HG02973 (cell line): ENCODE results near the gene ZNF385A.

Experiments
- ATAC-seq: cut with Tn5 transposase; IDR thresholded peaks from one replicate; pipeline ENCODE4 v1.9.1; 2021; ENCODE audit warnings: moderate library complexity; ENCODE audit not compliant: unreplicated experiment

Gene ZNF385A, protein sequence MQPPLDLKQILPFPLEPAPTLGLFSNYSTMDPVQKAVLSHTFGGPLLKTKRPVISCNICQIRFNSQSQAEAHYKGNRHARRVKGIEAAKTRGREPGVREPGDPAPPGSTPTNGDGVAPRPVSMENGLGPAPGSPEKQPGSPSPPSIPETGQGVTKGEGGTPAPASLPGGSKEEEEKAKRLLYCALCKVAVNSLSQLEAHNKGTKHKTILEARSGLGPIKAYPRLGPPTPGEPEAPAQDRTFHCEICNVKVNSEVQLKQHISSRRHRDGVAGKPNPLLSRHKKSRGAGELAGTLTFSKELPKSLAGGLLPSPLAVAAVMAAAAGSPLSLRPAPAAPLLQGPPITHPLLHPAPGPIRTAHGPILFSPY

DNA sequence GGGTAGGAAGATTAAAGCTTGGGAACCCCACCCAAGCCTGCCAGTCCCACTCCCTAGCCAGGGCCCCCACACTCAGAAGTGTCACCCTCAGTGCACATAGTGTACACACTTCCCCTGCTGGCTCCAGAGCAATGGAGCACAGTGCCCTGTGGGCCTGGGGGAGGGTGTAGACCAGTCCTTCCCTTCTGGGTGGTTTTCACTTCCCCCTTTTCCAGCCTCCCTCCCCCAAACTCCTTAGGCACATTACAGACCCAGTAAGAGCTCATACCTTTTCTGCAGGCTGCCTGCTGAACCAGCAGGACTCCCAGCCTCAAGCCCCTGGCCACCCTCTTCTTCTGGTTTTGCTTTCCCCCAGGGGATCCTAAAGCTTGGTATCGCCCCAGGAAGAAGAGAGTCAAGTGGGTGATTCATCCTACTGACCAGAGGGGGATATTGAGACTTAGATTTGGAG lies at the start of gene ZNF385A:
Gene ZNF385A (minus strand): TSS at position 143 of the 451 bp plus-strand sequence. CDS start 219 bp downstream, outside the sequence.
- ATAC-seq, result no peak

DNA sequence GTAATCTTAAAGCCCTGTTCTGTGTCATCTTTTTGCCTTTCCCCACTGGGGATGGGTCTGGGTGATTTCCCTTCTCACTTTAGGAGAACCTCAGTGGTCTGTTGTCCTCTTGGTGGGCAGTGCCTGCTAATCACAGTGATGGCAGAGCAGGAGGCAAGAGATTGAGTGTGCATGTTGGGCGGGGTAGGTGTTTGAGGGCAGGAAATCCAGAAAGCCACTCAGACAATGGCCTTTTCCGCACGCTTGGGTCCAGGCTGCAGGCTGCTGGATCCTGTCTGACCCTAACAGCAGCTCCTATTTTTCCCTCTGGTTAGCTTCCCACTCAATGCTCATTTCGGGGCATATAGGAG lies 48.3 kb upstream of the ZNF385A start:
- ATAC-seq, result no peak

DNA sequence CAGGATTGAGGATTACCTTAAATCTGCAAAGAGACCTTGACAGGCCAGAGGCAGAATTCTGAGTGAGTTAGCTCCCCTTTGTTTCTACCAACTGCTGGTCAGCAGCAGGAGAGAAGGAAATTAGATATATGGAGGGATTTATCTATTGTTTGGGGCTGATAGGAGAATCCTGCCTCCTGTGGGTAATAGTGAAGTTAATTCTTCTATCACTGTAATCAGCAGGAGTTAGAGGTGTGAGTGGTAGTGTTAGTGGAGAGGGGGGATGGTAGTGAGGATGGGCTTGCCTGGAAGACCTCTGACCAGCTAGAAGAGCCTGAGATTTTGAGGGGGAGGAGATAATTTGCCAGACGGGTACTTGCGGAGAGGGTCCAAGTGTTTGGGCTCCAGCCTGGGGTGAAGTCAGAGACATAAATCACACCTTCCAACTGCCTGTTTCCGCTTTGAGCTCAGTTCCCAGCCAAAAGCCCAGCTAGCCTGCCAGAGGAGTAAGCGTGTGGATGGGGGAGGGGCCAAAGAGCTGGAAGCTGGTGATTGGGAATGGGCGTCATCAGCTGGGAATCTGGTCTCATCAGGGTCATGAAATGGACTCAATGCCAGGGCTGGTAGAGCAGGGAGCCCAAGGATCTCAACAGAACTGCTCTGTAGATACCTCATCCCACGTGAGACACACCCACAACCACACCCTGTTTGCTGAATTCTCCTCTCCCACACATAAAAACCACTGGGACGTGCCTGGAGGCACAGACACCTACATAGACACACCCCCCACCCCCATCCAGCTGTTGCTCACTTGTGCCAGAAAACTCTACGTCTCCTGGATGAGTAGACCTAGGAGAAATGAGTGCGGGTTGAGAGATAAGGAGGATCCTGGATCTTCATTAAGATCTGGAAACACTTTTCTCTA lies 47.6 kb upstream of the ZNF385A start:
- no peak for ATAC-seq

DNA sequence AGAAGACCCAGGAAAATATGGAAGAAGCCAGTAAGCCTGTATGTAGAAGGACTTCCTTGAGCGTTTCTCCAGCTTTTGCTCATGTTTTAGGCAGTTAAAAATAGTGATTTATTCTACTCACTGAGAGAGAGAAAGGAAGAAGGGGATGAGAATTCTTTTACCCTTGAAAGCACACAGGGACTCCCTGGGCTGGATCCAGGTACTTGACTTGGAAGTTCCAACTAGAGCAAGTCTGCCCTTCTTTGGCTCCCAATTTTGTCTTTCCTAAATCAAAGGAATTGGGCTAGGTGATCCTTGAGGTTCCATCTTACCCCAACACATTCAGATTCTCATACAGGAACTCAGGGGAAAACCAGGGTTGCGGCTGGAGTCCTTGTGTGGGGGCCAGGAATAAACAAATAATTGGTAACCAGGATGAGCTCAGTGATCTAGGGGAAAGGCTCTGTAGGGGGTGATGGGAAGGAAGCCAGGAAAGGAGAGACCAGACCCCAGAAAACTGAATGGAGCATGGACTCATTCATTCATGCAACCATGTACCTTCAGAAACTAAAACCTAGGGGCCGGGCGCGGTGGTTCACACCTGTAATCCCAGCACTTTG lies 46.0 kb upstream of the ZNF385A start:
- ATAC-seq, result no peak

DNA sequence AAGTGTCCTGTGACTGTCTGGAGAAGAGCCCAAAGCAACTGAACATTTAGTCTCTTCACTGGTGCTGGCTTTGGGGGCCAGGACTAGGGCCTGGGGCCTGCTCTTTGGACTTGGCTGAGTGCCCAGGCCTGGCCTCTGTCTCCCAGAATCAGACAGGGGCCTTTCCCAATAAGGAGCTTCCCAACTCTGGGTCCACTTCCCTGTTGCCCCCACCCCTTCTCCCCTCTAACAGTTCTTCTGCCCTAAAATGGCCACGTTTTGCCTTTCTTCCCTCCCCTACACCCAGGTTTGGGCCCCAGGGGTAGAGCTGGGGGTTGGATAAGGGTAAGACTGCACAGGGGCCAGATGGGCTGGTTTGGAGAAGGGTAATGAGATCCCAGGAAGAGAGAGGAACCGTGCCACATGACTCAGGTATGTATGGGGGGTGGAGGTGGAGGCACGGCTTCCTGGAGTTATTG lies 44.5 kb upstream of the ZNF385A start:
- ATAC-seq, result no peak

DNA sequence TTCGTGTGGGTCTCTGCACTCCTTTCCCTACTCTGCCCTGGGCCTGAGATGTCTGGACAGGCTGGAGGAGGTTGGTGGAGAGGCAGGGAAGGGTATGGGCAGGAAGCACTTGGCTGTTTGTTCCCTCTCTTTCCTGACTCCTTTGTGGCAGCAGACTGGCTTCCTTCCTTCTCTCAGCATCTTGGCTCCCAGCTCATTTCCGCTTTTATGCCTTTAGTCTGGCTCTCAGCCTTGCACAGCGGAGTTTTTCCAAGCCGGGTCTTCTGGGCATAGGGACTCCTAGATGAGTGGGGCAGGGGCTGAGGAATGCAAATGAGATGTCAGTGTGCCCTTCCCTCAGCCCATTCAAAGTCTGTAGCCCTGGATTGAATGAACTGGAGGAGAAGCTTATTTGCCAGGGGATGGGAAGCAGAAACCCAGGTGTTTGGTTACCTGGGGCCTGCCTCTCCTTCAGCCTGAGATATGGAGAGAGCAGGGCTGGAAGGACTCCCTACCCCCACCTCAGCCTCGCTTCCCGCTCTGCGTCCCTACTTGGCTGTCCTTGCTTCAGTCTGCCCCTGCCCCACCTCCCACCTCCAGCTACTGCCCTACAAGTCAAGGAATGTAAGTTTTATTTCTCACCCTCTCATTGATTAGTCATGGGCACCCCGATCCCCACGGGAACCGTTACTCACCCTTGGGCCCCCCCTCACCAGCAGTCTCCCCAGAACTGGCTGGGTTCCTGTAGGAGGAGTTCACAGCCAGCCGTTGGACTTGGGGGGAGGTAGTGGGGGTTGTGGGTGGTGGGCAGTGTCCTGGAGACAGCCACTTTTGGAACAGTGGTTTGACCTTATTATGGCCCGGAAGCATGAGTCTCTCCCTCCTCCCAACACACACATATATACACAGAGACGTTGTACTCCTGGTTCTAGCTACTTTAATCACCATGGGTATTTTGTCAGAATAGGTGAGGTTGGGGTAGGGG lies 43.8 kb upstream of the ZNF385A start:
- ATAC-seq, result no peak

DNA sequence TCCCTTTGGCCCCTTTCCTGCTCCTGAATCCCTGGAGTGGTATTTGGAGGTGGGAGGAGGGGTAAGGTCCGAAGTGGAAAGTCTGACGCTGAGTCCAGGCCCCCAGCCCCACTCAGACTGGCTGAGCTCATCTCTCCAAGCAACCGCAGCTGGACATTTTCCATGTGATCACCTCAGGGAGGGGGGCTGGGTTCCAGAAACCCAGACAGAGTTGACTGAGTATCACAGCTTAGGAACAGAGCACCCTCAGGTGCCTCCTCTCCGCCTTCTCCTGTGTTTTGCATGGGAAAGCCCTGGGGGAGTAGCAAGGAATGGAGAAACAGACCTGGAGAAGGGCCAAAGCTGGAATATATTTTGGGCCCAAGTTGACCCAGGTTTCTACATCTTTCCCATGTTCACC lies 42.6 kb upstream of the ZNF385A start:
- no peak for ATAC-seq

DNA sequence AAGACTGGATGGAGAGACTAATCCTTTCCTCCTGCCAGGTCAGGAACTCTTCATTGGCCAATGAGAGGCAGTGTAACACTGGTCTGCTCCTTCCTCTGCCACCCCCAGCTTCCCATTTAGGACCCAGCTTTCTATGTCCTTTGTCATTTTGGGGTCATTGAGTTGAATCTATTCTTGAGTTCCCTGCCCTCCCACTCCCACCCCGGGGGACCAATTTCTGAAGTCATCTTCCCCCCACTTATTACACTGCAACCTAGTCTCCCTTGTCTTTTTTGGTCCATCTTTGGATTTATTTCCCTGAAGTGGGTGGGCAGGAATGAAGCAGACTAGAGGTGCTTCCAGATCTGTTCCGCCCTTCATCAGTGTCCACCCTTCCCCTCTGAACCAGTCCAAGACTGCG lies 42.2 kb upstream of the ZNF385A start:
- no peak for ATAC-seq

DNA sequence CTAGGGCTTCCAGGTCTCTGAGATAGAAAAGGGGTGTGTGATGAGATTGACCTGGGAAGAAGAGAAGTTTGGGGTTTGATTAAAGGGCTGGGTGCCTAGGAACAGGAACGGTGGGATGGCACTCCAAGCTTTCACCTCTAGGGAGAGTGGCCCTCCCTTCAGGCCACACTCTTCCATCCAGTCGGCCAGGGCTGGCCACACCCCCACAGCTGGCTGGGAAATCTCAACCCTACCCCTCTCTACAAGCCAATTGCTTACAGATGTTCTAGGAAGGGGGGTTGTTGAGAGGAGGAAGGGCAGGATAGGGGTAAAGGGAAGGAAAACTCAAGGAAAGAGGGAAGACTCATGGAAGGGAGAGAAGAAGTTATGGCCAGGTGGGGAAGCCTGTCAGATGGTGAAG lies 41.2 kb upstream of the ZNF385A start:
- no peak for ATAC-seq

DNA sequence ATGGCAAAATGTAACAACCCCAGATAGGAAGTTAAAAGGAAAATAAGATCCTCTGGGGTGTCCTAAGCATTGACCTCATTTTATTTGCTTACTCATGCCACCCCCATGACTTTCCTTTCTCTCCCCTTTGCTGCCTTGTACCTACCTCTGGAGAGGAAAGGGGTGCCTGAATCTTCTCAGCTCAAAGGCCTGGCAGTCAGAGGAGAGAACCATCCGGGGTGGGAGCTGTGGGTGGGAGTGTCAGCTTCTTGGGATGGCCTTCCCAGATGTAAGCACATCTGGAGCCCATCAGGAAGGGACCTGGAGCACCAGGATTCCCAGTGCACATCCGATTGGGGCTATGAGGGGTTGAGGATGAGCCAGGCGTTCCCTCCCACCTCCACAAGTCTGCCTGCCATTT lies 39.7 kb upstream of the ZNF385A start:
- no peak for ATAC-seq

DNA sequence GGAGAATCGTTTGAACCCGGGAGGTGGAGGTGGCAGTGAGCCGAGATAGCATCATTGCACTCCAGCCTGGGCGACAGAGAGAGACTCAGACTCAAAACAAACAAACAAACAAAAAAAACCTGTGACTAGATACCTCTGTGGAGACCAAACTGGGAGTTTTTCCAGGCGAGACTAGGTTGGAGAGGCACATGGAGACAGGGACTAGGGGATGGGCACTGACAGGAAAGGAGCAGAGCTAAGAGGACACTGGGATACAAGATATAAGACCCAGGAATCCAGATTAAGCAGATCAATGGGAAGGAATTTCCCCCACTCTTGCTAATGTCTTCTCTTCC lies 39.2 kb upstream of the ZNF385A start:
- ATAC-seq, result no peak

DNA sequence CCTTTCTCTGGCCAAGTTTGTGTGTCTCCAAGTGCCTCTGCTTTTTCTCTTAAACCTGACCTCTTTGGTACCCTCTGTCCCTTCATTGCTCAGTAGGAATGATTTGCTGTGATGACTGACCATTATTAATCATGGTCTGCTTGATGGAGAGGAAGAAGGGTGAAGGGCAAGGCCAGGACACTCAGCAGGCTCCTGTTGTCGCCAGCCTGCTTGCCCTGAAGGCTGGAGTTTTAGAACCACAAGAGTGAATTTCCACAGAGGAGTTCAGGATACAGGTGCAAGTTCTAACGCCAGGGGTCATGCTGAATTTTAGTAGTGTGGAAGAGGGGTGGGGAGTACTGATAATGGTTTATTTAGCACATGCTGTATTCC lies 37.3 kb upstream of the ZNF385A start:
- no peak for ATAC-seq

DNA sequence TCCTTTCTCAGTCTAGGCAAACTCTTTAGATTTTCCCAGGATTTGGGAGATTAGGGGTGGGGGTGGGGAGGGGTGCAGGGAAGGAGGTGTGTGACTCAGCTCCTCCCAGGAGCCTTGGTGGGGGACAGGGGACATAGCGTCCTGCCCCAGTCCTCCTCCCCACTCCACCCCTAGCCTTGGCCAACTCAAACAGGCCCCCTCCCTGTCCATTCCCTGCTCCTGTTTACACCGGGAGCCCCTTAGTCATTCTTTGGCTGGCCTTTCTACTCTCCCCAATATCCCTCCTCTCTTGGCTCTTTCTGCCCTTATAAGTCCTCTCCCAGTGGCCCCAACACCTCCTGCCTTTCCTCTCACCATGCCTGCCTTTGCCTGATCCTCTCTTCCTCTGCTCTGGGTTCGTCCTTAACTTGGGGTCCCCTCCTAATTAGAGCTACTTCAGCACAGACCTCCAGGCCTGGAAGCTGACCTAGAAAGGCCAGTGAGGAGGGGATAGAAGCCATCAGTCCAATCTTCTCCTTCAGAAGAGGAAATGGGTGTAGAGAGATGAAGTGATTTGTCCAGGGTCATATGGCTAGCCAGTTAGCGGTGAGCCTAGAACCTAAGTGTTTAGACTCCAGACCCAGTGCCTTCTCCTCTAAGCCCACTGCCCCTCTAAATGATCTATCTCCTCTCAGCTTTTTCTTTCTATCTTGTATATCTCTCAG lies 36.8 kb upstream of the ZNF385A start:
- no peak for ATAC-seq

DNA sequence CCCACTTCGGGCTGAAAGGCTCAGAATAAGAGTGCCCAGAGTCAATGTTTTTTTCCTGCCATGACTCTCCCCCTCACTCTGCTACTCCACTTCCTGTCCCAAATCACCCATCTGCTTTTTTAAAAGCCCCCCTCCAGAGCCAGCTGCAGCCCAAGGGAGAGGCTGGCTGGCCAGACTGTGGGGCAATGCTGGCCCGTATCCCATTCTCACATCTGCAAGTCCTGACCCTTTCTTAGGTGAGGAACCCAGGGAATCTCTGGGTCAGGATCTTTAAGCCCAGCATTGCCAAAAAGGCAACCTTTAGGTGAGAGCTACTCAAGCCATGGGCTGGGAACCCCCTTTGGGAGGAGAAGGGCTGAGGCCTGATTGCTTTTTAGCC lies 36.2 kb upstream of the ZNF385A start:
- no peak for ATAC-seq

DNA sequence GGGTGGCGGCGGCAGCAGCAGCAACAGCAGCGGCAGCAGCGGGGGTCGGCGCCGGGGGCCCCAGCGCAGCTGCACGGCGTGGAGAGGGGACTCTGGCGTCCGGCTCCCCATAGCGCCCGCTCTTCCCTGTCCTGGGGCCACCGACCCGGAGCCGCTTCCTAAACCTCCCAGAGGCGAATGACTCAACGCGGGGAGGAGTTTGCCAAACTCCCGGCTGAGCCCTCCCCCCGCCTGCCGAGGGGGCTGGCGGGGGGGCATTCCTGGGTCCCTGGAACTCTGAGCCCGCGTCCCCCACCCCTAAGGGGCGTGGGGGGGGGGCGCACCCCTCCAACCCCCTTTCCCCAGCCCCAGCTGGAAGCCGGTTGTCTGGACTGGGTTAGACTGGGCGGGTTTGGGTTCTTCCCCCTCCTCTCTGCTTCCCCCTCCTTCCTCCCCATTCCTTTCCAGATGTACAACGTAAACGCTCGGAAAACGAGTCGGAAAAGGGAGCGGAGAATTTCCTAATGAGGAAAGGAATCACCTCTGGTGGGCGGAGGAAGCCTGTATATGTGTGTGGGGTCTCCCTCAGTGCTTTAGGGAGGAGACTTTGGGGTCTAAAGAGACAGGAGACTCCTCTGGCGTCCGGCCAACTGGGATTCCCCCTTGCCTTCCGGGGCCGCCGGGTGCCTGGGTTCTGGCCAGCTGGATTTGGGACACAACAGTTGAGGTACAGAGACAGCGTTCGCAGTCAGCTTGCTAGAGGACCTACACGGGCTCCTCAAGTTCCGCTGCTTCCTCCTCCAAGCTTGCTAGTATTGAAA lies 34.8 kb upstream of the ZNF385A start, which contains the start of gene ITGA5:
Gene ITGA5 (minus strand): TSS at position 179 of the 800 bp plus-strand sequence. CDS start 68 bp downstream, at position 111.
- no peak for ATAC-seq

DNA sequence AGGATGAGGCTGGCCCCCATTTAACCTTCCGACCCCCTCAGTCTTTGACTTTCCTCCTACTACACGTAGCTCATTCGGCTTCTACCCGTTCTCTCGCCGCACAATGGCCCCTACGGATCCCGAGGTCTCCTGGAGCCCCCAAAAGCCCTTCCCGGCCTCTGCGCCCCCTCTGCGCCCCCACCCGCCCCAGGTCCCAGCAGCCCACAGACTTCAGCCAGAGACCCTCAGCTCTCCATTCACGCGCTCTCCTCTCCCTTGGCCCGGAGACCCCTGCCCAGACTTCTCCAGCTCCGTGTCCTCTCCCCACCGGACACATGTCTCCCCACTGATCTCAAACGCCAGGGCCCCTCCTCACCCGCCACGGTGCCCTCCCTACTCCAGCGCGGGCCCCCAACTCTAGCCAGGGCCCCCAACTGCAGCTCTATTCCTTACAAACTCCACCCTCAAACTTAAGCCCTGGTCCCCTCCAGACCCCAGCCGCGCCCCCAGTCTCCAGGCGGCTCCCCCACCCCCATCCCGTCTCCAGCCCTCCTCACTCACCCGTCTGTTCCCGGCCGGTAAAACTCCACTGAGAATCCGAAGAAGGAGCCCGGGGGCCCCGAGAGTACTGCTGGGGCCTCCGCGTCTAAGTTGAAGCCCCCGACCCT lies 34.0 kb upstream of the ZNF385A start:
- no peak for ATAC-seq

DNA sequence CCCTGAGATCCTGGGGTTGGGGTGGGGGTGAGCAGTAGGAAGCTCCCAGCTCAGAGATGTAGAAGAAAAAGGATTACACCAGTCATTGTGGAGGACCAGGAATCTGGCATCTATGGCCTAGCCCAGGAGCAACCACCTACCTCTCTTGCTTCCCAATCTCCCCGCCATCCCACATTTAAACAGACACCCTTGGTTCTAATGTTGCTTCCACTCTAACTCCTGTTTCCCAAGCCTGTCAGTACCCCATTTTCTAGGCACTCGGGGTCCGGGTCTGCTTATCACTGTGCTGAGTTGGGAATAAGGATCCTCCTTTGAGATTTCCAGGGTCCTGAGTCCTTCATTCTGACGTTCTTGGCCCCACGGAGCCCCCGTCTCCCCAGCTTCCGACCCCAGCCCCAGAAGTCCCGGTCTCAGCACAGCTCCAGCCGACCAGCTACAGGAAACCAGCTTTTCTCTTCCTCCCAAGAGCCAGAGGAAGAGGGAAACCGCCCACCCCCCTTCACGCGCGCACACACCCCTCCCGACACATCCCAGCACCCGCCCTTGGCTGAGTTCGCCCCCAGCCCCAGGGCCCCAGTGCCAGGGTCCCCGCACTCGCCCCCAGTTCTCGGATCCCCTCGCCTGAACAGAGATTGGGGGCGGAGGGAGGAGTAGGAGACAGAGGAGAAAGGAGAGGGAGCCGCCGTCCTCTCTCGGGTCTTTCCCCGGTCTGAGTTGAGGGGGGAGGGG lies 33.3 kb upstream of the ZNF385A start:
- ATAC-seq, result no peak
